MM.1S (cell line): ENCODE measurements around the gene POLR3B.

Experiments
- CTCF ChIP-seq: fragments of 300-600 bp; sonication (generic); IDR thresholded peaks from 2 replicates; pipeline ENCODE4 v1.5.1; 2016; ENCODE audit warnings: antibody characterized with exemption, low read length, mixed read lengths
- EZH2 ChIP-seq: fragments of 300-600 bp; sonication (generic); optimal IDR thresholded peaks from 2 replicates; pipeline ENCODE3; 2017; ENCODE audit warnings: low read depth, mild to moderate bottlenecking, antibody characterized with exemption, low read length, mixed read lengths

GRCh38 chr12:106417926-106418910 is 60.7 kb downstream of the POLR3B start:
- TF ChIP-seq EZH2: no peak
- no peak for TF ChIP-seq CTCF
